HepG2 (cell line): ENCODE measurements around the gene PBOV1. TPM values are rescaled to one million over a fixed set of nuclear protein-coding genes. Genes with fewer than 3 reads are reported as not detected.
A peak's percentile ranks its signal among the peaks of the same experiment; 100 is the strongest.

Experiments used
- ATAD3A ChIP-seq: sonication (generic); formaldehyde crosslinking; IDR thresholded peaks from 2 replicates; pipeline ENCODE4 v1.4.0; 2020; ENCODE audit warnings: missing genetic modification reagents
- DNMT3B ChIP-seq: conservative IDR thresholded peaks from 2 replicates; pipeline ENCODE4 v1.6.1; 2016; ENCODE audit warnings: missing biosample characterization, control low read depth
- FOXO1 ChIP-seq: sonication (generic); formaldehyde crosslinking; IDR thresholded peaks from 2 replicates; pipeline ENCODE4 v1.4.0; 2020; ENCODE audit warnings: missing genetic modification reagents
- FOXP1 ChIP-seq, 2 experiments: fragments of 450-650 bp in 1 of 2; IDR thresholded peaks; 2 replicates each; pipeline ENCODE4 v1.6.1; 2017 to 2018; ENCODE audit warnings: antibody characterized with exemption in 1 of 2
- HCFC1 ChIP-seq: fragments of 150-350 bp; IDR thresholded peaks from 2 replicates; pipeline ENCODE4 v1.6.1; 2014; ENCODE audit warnings: low read depth, low read length
- MLXIP ChIP-seq: sonication (generic); formaldehyde crosslinking; IDR thresholded peaks from 2 replicates; pipeline ENCODE4 v1.9.0; 2021; ENCODE audit warnings: missing genetic modification reagents, borderline replicate concordance
- MTERF4 ChIP-seq: sonication (generic); formaldehyde crosslinking; IDR thresholded peaks from 2 replicates; pipeline ENCODE4 v1.8.0; 2023; ENCODE audit warnings: mild to moderate bottlenecking, missing genetic modification reagents
- NFIB ChIP-seq: sonication (generic); formaldehyde crosslinking; IDR thresholded peaks from 2 replicates; pipeline ENCODE4 v1.9.0; 2021; ENCODE audit warnings: missing genetic modification reagents, mild to moderate bottlenecking, borderline replicate concordance
- REL ChIP-seq: sonication (generic); formaldehyde crosslinking; conservative IDR thresholded peaks from 2 replicates; pipeline ENCODE4 v1.8.0; 2022; ENCODE audit warnings: mild to moderate bottlenecking, missing genetic modification reagents, moderate library complexity
- SMARCC2 ChIP-seq: fragments of 450-650 bp; IDR thresholded peaks from 2 replicates; pipeline ENCODE4 v1.6.1; 2017; ENCODE audit warnings: antibody characterized with exemption, mild to moderate bottlenecking
- TGIF2 ChIP-seq: IDR thresholded peaks from 2 replicates; pipeline ENCODE4 v1.6.1; 2016; ENCODE audit warnings: control low read depth, missing compliant biosample characterization
- ZBTB43 ChIP-seq: sonication (generic); formaldehyde crosslinking; conservative IDR thresholded peaks from 2 replicates; pipeline ENCODE4 v1.4.0; 2020; ENCODE audit warnings: missing genetic modification reagents
- ZNF124 ChIP-seq: sonication (generic); formaldehyde crosslinking; IDR thresholded peaks from 2 replicates; pipeline ENCODE4 v1.4.0; 2020; ENCODE audit warnings: missing genetic modification reagents
- ZNF280D ChIP-seq: sonication (generic); formaldehyde crosslinking; IDR thresholded peaks from 2 replicates; pipeline ENCODE4 v1.5.1; 2020; ENCODE audit warnings: mild to moderate bottlenecking, missing genetic modification reagents
- ZNF281 ChIP-seq: sonication (generic); formaldehyde crosslinking; IDR thresholded peaks from 2 replicates; pipeline ENCODE4 v1.4.0; 2020; ENCODE audit warnings: missing genetic modification reagents, borderline replicate concordance
- ZNF335 ChIP-seq: sonication (generic); formaldehyde crosslinking; IDR thresholded peaks from 2 replicates; pipeline ENCODE4 v1.4.0; 2020; ENCODE audit warnings: missing genetic modification reagents
- ZNF503 ChIP-seq: sonication (generic); formaldehyde crosslinking; IDR thresholded peaks from 2 replicates; pipeline ENCODE4 v1.4.0; 2020; ENCODE audit warnings: missing genetic modification reagents
- polyA plus RNA-seq, 8 experiments: library from polyadenylated mRNA; depleted of rRNA in 3 of 8; stranded (reverse) in 7 of 8; unstranded in 1 of 8; fragments of >200 nt; fragmentation: Illumina TruSeq in 4 of 8; extraction: Trizol in 4 of 8; gene quantifications; 2 replicates each; pipeline versions ENCODE4 v1.2.1 to v1.2.3, GENCODE V29; 2011 to 2016; ENCODE audit warnings: low read depth in 4 of 8, missing spikeins in 1 of 8, mixed read lengths in 1 of 8; ENCODE audit not compliant: insufficient read depth in 1 of 8
- total RNA-seq, 5 experiments: library from RNA; depleted of rRNA; stranded (reverse); fragments of >200 nt; fragmentation: Illumina TruSeq; extraction: Trizol; gene quantifications; 2 replicates each; pipeline ENCODE4 v1.2.3, GENCODE V29; 2016; ENCODE audit warnings: low read depth in 1 of 5

PBOV1 gene
- total and polyA plus RNA-seq, 2 of the 13 experiments (the other 11 are each of a cell fraction or from before 2014, with no cell fraction given), result not detected

- TF ChIP-seq MTERF4 (no peak), TGIF2 (CRISPR knock-in tag) (no peak), HCFC1 (no peak), REL (CRISPR knock-in tag) (no peak), SMARCC2 (0 out of 2 replicates have a peak, but pooled peaks have one; percentile 16), ZBTB43 (peak; percentile 42; the same call in 1 of the 2 replicates), ZNF335 (CRISPR knock-in tag) (peak; percentile 82), DNMT3B (CRISPR knock-in tag) (no peak), ZNF280D (CRISPR knock-in tag) (0 out of 2 replicates have a peak, but pooled peaks have one; percentile 35), FOXO1 (peak; percentile 73; the same call in 1 of the 2 replicates), ZNF503 (CRISPR knock-in tag) (peak; percentile 92), NFIB (CRISPR knock-in tag) (no peak), FOXP1 (IDR thresholded peaks at IDR 0.05) (no peak), FOXP1 (CRISPR knock-in tag; IDR thresholded peaks at IDR 0.05) (peak; percentile 97), MLXIP (CRISPR knock-in tag) (no peak), ATAD3A (CRISPR knock-in tag) (no peak), ZNF281 (CRISPR knock-in tag) (peak; percentile 81; the same call in 1 of the 2 replicates), ZNF124 (CRISPR knock-in tag) (no peak)
Measured at GRCh38 chr6:138248878-138249277, 30.6 kb upstream of the PBOV1 start (continued).
